Hematopoietic multipotent progenitor cell treated with erythropoietin and hydrocortisone succinate and interleukin-3 and kit ligand, for 17 days (in vitro differentiated cells): ENCODE data around the gene ATP8A2.

Source experiments
- DNase-seq: peaks from one replicate; pipeline ENCODE4 v3.0.0-alpha.2; 2015; ENCODE audit warnings: low spot score

Gene ATP8A2

GRCh38 chr13:25971459-25972145 lies 599.8 kb downstream of the ATP8A2 start:
- DNase-seq, result no peak

GRCh38 chr13:25973085-25973484 lies 601.3 kb downstream of the ATP8A2 start:
- DNase-seq, result no peak

- DNase-seq, result no peak
These were observed 601.8 kb downstream of the ATP8A2 start for GRCh38 chr13:25973576-25973975.

GRCh38 chr13:25977216-25977615 lies 605.4 kb downstream of the ATP8A2 start:
- DNase-seq, result no peak

GRCh38 chr13:25977671-25978070 lies 605.9 kb downstream of the ATP8A2 start:
- DNase-seq, result no peak

- no peak for DNase-seq
These were observed 607.2 kb downstream of the ATP8A2 start for GRCh38 chr13:25978961-25979360.

- no peak for DNase-seq
These were observed 607.6 kb downstream of the ATP8A2 start for GRCh38 chr13:25979371-25979770.

- DNase-seq, result no peak
These were observed 608.5 kb downstream of the ATP8A2 start for GRCh38 chr13:25980255-25980654.

- DNase-seq, result no peak
These were observed 609.3 kb downstream of the ATP8A2 start for GRCh38 chr13:25981060-25981459.

- DNase-seq, result no peak
These were observed 611.1 kb downstream of the ATP8A2 start for GRCh38 chr13:25982907-25983306.

GRCh38 chr13:25987987-25988386 lies 616.2 kb downstream of the ATP8A2 start:
- no peak for DNase-seq

- DNase-seq, result no peak
These were observed 616.9 kb downstream of the ATP8A2 start for GRCh38 chr13:25988661-25989060.

GRCh38 chr13:25990801-25991200 lies 619.0 kb downstream of the ATP8A2 start:
- DNase-seq, result no peak

GRCh38 chr13:25992076-25992475 lies 620.3 kb downstream of the ATP8A2 start:
- DNase-seq, result no peak

GRCh38 chr13:26007261-26008125 lies 635.7 kb downstream of the ATP8A2 start:
- DNase-seq, result no peak

GRCh38 chr13:26010487-26011207 lies 638.9 kb downstream of the ATP8A2 start:
- DNase-seq, result no peak

- no peak for DNase-seq
These were observed 639.4 kb downstream of the ATP8A2 start for GRCh38 chr13:26011208-26011573.

GRCh38 chr13:26011996-26012821 lies 640.4 kb downstream of the ATP8A2 start:
- DNase-seq, result no peak

GRCh38 chr13:26012995-26013394 lies 641.2 kb downstream of the ATP8A2 start:
- DNase-seq, result no peak

GRCh38 chr13:26015271-26016125 lies 643.7 kb downstream of the ATP8A2 start:
- DNase-seq, result no peak

- DNase-seq, result no peak
These were observed 644.4 kb downstream of the ATP8A2 start for GRCh38 chr13:26016189-26016588.
